GM21423 (cell line): ENCODE data around the gene ACSL3.
A peak's percentile ranks its signal among the peaks of the same experiment; 100 is the strongest.

Experiments used
- ATAC-seq: cut with Tn5 transposase; IDR thresholded peaks from one replicate; pipeline ENCODE4 v1.9.1; 2021; ENCODE audit warnings: mild to moderate bottlenecking, moderate library complexity; ENCODE audit not compliant: unreplicated experiment

The ACSL3 gene

DNA sequence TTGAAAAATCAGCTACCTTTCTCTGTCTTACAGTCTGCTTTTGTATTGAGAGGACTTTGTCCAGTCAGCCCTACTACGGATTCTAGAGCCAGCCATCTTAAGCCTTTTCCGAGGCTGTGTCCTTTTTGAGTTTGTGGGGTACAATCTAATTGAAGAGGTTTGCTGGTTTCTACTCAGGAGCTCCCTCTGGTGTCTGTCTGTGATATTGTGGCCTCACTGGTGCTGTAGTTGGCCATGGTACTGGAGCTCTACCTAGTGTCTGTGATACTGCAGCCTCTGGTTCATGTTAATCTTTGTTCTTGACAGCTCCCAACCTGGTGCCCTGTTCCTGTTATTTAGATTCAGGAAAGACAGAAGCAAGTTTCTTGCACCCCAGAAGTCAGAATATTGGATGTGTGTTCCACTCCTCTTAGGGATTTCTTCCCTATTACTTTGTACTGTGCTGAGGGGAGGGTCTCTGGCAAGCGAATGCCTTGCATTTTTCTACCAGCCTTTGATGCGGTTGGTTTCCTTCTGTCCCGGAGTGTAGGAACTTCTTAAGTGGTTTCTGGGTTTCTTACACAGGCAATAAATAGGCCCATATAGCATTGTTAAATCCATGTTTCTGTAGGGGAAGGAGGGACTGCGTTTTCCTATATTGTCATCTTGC lies 78.5 kb downstream of the ACSL3 start:
- ATAC-seq: peak; percentile 85

GRCh38 chr2:222939979-222940378 lies 79.1 kb downstream of the ACSL3 start:
- no peak for ATAC-seq

DNA sequence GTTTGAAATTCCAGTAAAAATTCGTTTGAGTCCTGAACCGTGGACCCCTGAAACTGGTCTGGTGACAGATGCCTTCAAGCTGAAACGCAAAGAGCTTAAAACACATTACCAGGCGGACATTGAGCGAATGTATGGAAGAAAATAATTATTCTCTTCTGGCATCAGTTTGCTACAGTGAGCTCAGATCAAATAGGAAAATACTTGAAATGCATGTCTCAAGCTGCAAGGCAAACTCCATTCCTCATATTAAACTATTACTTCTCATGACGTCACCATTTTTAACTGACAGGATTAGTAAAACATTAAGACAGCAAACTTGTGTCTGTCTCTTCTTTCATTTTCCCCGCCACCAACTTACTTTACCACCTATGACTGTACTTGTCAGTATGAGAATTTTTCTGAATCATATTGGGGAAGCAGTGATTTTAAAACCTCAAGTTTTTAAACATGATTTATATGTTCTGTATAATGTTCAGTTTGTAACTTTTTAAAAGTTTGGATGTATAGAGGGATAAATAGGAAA lies 80.7 kb downstream of the ACSL3 start:
- ATAC-seq: no peak

- ATAC-seq: no peak
Observed at GRCh38 chr2:222942561-222942960, 81.7 kb downstream of the ACSL3 start.

- no peak for ATAC-seq
Observed at GRCh38 chr2:222942977-222943376, 82.1 kb downstream of the ACSL3 start.

DNA sequence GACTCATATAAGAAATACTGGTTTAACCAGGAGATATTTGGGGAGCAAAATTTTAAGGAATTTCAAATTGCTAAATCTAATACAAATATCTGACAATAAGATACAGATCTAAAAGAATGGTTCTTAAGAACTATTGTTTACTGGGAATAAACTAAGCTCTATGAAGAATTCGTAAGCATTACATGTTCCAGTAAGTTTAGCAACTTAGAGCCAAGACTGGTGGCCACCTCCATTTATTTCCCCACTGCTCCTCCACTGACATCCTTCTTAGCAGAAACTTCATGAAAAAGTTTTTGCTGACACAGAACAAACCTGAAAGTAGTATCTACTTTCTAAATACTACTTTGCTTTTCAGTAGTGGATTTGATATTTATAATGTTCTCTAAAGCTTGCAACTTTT lies 83.0 kb downstream of the ACSL3 start:
- peak; percentile 50 for ATAC-seq

GRCh38 chr2:222944552-222944951 lies 83.7 kb downstream of the ACSL3 start:
- no peak for ATAC-seq

DNA sequence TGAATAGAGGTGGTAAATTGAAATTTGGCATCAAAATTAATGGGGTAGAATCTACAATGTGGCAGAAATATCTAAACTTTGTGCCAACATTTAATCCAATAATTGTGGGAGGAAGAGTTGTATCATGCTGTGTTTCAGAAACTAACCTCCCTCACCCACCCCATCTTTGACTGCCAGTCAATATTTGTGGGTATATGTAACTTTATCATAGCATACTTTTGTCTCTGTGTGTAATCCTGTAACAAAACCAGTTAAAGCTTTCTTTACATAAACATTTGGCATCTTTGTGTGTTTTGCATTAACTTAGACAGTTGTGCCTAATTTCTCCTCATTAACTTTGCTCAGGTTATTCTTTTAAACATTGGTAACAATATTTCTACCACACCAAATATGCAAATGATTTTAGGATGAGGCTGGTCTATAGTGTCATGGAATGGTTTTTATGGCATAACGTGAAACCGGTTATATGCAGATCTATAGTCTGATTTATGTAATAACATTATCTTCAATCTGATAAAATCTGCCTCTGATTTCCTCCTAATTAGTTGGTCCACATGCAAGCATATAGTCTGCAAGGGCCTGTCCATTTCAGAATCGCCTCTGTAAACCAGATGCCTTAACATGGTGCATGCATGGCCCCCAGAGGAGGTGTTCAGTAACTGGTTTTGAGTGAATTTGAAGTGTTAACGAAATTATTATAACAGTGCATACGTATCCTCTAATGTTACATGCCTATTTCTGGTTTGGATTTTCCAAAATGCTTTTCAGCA lies 84.3 kb downstream of the ACSL3 start:
- no peak for ATAC-seq

DNA sequence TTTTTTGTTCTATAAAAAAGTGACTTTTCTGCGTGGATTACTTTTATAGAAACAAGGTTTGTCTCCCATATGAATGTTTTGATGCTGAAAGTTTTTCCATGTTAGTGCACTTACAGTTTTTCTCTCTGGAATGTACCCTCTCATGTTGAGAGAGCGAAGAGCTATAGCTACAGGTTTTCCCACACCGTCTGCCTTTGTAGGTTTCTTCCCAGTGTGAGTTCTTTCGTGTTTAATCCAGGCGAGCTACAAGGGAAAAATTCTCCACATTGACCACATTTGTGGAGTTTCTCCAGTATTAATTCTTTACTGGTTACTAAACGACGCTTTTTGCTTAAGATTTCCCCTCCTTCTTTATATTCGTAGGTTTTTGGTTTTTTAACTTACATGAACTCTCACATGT lies 85.1 kb downstream of the ACSL3 start:
- ATAC-seq: no peak

GRCh38 chr2:222946700-222947287 lies 86.0 kb downstream of the ACSL3 start:
- ATAC-seq: no peak

DNA sequence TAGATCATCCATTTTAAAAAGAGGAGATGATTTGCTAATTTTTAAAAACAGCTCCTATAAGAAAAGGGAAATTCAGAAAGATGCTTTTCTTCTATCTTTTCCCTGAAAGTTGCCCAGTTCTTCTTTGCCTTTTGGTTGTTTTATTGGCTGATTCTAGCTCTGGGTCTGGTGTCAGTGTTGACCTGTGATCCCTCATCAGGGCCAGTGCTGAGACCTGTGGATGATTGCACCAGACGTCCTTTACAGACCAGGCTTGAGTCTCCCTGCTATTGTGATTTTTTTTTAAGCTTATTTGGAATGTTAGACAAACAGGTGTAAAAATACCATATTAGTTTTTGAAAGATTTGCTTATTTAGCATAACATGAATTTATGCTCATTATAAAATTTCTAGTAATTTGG lies 88.2 kb downstream of the ACSL3 start:
- ATAC-seq: no peak

- ATAC-seq: no peak
Observed at GRCh38 chr2:222949690-222950323, 89.0 kb downstream of the ACSL3 start.

GRCh38 chr2:222950638-222951285 lies 89.9 kb downstream of the ACSL3 start:
- no peak for ATAC-seq

DNA sequence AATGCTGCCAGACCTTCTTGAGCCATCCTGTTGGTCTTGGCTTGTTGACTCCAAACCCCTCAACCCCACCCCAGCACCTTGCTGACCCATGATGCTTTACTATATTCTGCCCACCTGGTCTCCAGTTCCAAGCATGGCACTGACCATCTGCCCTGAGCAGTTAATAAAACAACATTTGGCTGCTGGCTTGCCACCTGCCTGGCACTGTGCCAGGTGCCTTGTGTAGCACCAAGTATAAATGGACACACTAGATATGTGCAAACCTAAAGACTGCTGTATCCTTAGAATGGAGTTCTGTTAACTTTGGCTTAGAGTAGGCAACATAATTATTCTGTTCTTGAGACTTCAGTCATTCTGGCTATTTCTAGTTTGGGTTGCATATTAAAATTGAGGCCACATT lies 91.4 kb downstream of the ACSL3 start:
- ATAC-seq: no peak

DNA sequence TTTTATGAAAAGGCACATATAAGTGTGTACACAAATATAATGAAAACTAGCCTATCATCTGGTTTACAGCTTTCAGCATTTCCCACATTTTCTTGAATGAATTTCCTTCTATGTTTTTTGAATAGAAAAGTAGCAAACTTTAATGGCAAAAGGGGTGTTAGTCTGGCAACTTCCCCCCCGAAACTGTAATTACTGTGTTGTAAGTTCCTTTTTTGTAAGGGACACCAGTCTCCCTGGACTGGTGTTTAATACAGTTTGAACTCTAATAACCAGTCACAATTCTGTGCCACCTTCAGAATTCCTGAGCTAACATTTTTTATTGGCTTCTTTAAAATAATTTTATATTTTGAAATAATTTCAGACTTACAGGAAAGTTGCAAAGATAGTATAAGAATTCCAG lies 94.2 kb downstream of the ACSL3 start:
- ATAC-seq: no peak

DNA sequence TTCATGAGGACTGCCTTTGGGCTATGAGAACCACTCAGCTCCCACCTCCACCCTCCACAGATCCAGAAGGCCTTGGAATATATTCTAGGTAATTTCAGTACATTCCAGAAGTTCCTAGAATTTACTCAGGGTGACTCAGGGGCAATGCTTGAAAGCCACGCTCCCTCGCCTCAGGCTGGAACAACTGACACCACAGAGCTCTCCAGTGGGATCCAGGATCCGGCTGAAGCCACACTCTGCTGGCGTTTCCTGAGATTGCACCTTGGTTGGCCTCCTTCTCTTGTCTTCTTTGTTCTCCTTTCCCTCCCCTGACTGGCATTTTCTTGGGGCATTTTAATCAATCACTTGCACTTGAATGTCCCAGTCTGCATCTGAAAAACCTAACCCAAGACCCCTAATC lies 98.5 kb downstream of the ACSL3 start:
- no peak for ATAC-seq

- ATAC-seq: no peak
Observed at GRCh38 chr2:222960126-222960525, 99.3 kb downstream of the ACSL3 start.

GRCh38 chr2:222963641-222964040 lies 102.8 kb downstream of the ACSL3 start:
- ATAC-seq: no peak

DNA sequence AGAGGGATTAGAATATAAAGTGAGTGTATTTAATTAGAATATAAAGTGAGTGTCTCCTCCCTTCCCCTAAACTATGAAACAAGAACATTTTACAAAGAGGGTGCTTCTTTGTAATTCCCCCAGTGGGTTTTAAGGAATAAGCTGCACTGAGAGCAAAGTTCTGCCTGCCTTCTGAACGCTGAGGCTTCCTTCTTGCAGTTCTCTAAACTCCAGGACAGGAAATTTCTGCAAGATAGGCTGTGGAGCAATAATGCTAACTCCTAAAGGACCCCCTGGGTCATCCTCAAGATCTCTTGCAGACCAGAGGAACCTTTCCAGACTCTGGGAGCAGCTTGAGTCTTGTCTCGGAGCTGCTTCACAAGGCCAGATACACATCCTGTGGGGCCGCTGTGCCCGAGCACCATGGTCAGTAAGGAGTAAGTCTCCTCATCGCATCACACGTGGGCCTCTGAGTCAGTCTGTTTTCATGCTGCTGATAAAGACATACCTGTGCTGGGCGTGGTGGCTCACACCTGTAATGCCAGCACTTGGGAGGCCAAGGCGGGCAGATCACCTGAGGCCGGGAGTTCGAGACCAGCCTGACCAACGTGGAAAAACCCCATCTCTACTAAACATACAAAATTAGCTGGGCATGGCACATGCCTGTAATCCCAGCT lies 103.7 kb downstream of the ACSL3 start:
- ATAC-seq: no peak

DNA sequence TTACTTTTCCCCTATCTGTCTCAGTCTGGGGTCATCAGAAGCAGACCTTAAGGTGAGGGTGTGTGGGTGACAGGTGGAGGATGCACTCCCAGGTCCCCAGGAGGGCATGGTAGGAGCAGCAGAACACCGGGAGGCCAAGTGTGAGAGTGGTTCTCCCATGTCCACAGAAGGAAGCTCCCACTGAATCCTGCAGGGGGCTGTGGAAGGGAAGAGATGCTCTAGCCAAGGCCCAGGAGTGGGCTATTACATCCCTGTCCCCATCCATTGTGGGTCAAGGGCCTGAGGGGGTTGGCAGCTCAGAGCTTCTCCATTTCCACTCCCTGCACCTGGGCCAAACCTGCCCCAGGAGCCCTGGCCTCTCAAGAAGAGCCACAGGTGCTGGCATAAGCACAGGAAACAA lies 104.7 kb downstream of the ACSL3 start:
- no peak for ATAC-seq
